SK-N-SH treated with all-trans-retinoic acid at 6 μM for 48 hours (cell line): ENCODE results near the gene ARHGEF3.

Source experiments
- GLIS3 ChIP-seq: fragments of 250-450 bp; sonication (Bioruptor Pico); IDR thresholded peaks from 2 replicates; pipeline ENCODE4 v1.5.0; 2020; ENCODE audit warnings: mild to moderate bottlenecking, moderate library complexity
- PATZ1 ChIP-seq: fragments of 250-450 bp; sonication (Bioruptor Pico); IDR thresholded peaks from 2 replicates; pipeline ENCODE4 v1.8.0; 2020; ENCODE audit warnings: mild to moderate bottlenecking, moderate library complexity, borderline replicate concordance

GRCh38 chr3:56823421-56823926 is 21.7 kb upstream of the ARHGEF3 start:
- TF ChIP-seq GLIS3 (CRISPR knock-in tag) (no peak), PATZ1 (CRISPR knock-in tag) (no peak)
